T follicular helper cell (primary cell): Measurements from ENCODE around the gene OXSM.

Experiments used
- DNase-seq: peaks from one replicate; pipeline ENCODE4 v3.0.0-alpha.2; 2020; ENCODE audit warnings: low read depth

The OXSM gene

GRCh38 chr3:25804676-25805075 is 14.8 kb downstream of the OXSM start:
- no peak for DNase-seq

- no peak for DNase-seq
Observed at GRCh38 chr3:25812644-25813043, 22.8 kb downstream of the OXSM start.

- DNase-seq, result no peak
Observed at GRCh38 chr3:25817107-25817506, 27.2 kb downstream of the OXSM start.

- DNase-seq, result no peak
Observed at GRCh38 chr3:25817638-25818037, 27.7 kb downstream of the OXSM start.

- no peak for DNase-seq
Observed at GRCh38 chr3:25818335-25818734, 28.4 kb downstream of the OXSM start.

GRCh38 chr3:25820366-25820765 is 30.5 kb downstream of the OXSM start:
- no peak for DNase-seq

- no peak for DNase-seq
Observed at GRCh38 chr3:25820816-25821486, 31.1 kb downstream of the OXSM start.

- no peak for DNase-seq
Observed at GRCh38 chr3:25821746-25822573, 32.1 kb downstream of the OXSM start.

- no peak for DNase-seq
Observed at GRCh38 chr3:25823314-25823713, 33.4 kb downstream of the OXSM start.

- DNase-seq, result no peak
Observed at GRCh38 chr3:25826510-25826909, 36.6 kb downstream of the OXSM start.

GRCh38 chr3:25830373-25831280 is 40.7 kb downstream of the OXSM start:
- no peak for DNase-seq

- DNase-seq, result no peak
Observed at GRCh38 chr3:25831578-25831977, 41.7 kb downstream of the OXSM start.

- DNase-seq, result no peak
Observed at GRCh38 chr3:25834346-25834745, 44.5 kb downstream of the OXSM start.

- DNase-seq, result no peak
Observed at GRCh38 chr3:25836579-25836978, 46.7 kb downstream of the OXSM start.

GRCh38 chr3:25837038-25837437 is 47.1 kb downstream of the OXSM start:
- DNase-seq, result no peak

- no peak for DNase-seq
Observed at GRCh38 chr3:25840099-25840498, 50.2 kb downstream of the OXSM start.

GRCh38 chr3:25843332-25843731 is 53.4 kb downstream of the OXSM start:
- DNase-seq, result no peak
